ENCODE measurements around the gene FCHSD1. TPM values are rescaled to one million over a fixed set of nuclear protein-coding genes. Genes with fewer than 3 reads are reported as not detected.

The FCHSD1 gene
- total and polyA plus RNA-seq, 4 donors = 12.2 to 23.2 (median 17.7) TPM

DNA sequence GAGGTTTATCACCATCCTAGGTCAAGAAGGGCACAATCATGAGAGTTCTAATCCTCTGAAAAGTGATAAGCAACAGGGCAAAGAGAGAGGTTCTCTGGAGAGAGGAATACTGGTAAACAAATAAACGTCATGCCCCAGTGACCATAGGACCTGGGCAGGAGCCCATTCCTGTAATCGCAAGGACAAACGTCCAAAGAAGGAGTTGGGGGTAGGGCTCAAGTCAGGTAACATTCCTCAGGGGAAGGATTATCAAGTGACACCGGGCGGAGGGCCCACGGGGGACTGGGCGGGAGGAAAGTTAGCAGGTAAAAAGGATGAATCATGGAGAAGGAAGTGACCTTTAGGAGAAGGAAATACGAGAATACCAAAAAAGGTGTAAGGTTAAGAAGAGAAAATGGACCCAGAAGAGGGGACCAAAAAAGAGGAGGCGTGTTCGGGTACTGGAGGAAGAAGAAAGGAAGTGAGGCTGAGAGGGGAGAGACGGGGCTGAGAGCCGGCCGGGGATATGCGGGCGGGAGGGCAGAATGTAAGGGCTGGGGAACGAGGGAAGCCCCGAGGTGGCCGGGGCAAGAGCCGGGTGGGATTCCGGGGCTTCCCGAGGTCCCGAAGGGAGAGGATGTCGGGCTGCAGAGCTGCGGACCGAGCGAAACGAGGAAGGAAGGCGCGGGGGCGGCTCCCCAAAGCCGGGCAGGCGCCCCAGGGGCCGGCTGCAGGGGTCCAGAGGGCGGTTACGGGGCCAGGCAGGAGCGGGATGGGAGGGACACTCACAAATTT is 33.0 kb downstream of the FCHSD1 start:
- Histone ChIP-seq H3K36me3 (ENCODE audit: control insufficient read depth in 4 of 4, insufficient read depth in 4 of 4, low read length in 4 of 4) (peaks cover 9 to 11% (median 10%) of the 10 kb centered on the region in 4 donors), H3K9ac (ENCODE audit: insufficient read depth in 1 of 2, low read length in 2 of 2) (peak overlapping the region; percentile 7 to 35), H3K4me3 (peak overlapping the region; percentile 81), H3K9me3 (ENCODE audit: control insufficient read depth in 4 of 4, insufficient read depth in 3 of 4, low read length in 3 of 4) (no peaks in the 10 kb centered on the region), H3K4me1 (ENCODE audit: control insufficient read depth in 5 of 5, insufficient read depth in 5 of 5, low read length in 5 of 5) (peaks cover 0 to 17% (median 10%) of the 10 kb centered on the region in 5 donors), H3K27me3 (ENCODE audit: control insufficient read depth in 3 of 3, insufficient read depth in 3 of 3, low read length in 2 of 3) (no peaks in the 10 kb centered on the region), H3K27ac (ENCODE audit: low read depth in 1 of 2, low read length in 1 of 2) (peak overlapping the region; percentile 97 to 98)
- ATAC-seq (ENCODE audit: insufficient read depth, low FRiP score) (peak; percentile 22), DNase-seq (peak; percentile 57 to 59 (median 57))
- WGBS, 2 donors = 1% methylated on average over 33 to 36 of the region's 36 CpGs
- TF ChIP-seq, protein P1, sequence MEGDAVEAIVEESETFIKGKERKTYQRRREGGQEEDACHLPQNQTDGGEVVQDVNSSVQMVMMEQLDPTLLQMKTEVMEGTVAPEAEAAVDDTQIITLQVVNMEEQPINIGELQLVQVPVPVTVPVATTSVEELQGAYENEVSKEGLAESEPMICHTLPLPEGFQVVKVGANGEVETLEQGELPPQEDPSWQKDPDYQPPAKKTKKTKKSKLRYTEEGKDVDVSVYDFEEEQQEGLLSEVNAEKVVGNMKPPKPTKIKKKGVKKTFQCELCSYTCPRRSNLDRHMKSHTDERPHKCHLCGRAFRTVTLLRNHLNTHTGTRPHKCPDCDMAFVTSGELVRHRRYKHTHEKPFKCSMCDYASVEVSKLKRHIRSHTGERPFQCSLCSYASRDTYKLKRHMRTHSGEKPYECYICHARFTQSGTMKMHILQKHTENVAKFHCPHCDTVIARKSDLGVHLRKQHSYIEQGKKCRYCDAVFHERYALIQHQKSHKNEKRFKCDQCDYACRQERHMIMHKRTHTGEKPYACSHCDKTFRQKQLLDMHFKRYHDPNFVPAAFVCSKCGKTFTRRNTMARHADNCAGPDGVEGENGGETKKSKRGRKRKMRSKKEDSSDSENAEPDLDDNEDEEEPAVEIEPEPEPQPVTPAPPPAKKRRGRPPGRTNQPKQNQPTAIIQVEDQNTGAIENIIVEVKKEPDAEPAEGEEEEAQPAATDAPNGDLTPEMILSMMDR (IDR thresholded peaks at IDR 0.05; ENCODE audit: control extremely low read depth, extremely low read depth) = no peak

DNA sequence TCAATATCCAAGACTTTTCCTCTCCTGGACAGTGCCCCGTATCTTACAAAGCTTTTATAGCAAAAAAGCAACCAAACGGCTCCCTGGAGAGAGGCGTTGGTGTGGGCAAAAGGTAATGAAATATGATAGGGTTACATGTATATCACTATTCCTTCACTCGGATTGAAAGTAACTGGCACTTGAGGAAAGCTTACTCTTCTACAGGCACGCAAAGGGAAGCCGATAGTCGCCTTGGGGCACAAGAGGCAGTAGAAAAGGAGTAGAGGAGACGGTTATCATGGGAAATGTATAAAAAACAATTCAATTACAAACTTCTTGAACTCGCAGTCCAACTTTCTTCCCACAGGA is 33.6 kb downstream of the FCHSD1 start:
- Histone ChIP-seq H3K27me3 (ENCODE audit: control insufficient read depth in 3 of 3, insufficient read depth in 3 of 3, low read length in 2 of 3) (no peaks in the 10 kb centered on the region), H3K36me3 (ENCODE audit: control insufficient read depth in 4 of 4, insufficient read depth in 4 of 4, low read length in 4 of 4) (peaks cover 6 to 11% (median 10%) of the 10 kb centered on the region in 4 donors), H3K9ac (ENCODE audit: insufficient read depth in 1 of 2, low read length in 2 of 2) (peak overlapping the region in 1 of 2 donors; percentile 7), H3K9me3 (ENCODE audit: control insufficient read depth in 4 of 4, insufficient read depth in 3 of 4, low read length in 3 of 4) (no peaks in the 10 kb centered on the region), H3K27ac (ENCODE audit: low read depth in 1 of 2, low read length in 1 of 2) (peak overlapping the region; percentile 97 to 98), H3K4me3 (peak overlapping the region; percentile 81), H3K4me1 (ENCODE audit: control insufficient read depth in 5 of 5, insufficient read depth in 5 of 5, low read length in 5 of 5) (peaks cover 0 to 17% (median 11%) of the 10 kb centered on the region in 5 donors)
- TF ChIP-seq, protein P1 (IDR thresholded peaks at IDR 0.05; ENCODE audit: control extremely low read depth, extremely low read depth) = no peak
- peak in 2 of 3 donors; percentile 25 to 40 for DNase-seq
- no peak for ATAC-seq (ENCODE audit: insufficient read depth, low FRiP score)
- 5 to 7% methylated on average over 9 of the region's 9 CpGs for WGBS, 2 donors

DNA sequence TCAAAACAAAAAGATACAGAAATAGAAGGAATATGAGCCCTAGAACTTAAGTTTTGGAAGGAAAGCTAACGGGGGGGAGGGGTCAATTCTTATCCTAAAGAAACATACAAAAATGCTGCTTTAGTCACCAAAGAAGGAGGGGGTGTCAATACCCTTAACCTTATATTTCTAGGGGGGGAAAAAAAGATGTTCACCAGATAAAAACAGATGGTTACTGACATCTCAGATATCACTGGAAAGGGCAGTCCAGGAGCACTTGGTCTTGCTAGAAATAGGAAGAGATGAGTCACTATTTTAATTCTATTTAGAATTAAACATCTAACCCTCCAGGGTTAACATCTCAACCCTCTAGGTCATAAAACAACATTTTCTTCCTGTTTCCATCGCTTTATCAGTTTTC is 34.1 kb downstream of the FCHSD1 start:
- Histone ChIP-seq H3K36me3 (ENCODE audit: control insufficient read depth in 4 of 4, insufficient read depth in 4 of 4, low read length in 4 of 4) (peaks cover 6 to 11% (median 9%) of the 10 kb centered on the region in 4 donors), H3K27me3 (ENCODE audit: control insufficient read depth in 3 of 3, insufficient read depth in 3 of 3, low read length in 2 of 3) (no peaks in the 10 kb centered on the region), H3K9me3 (ENCODE audit: control insufficient read depth in 4 of 4, insufficient read depth in 3 of 4, low read length in 3 of 4) (no peaks in the 10 kb centered on the region), H3K4me1 (ENCODE audit: control insufficient read depth in 5 of 5, insufficient read depth in 5 of 5, low read length in 5 of 5) (peaks cover 0 to 18% (median 11%) of the 10 kb centered on the region in 5 donors), H3K9ac (ENCODE audit: insufficient read depth in 1 of 2, low read length in 2 of 2) (no peak overlapping the region), H3K4me3 (no peak overlapping the region), H3K27ac (ENCODE audit: low read depth in 1 of 2, low read length in 1 of 2) (peak overlapping the region in 1 of 2 donors; percentile 98)
- TF ChIP-seq, protein P1 (IDR thresholded peaks at IDR 0.05; ENCODE audit: control extremely low read depth, extremely low read depth) = no peak
- no peak for ATAC-seq (ENCODE audit: insufficient read depth, low FRiP score)
- DNase-seq = peak in 1 of 3 donors; percentile 3
- WGBS, 2 donors = 27 to 43% methylated on average over 2 of the region's 2 CpGs

Data from lung (tissue), 12 donors.